DND-41 (cell line): ENCODE data around the gene CIAO3.

Experiments
- ATAC-seq: fragments of 200-7000 bp; cut with Tn5 transposase; 3 replicates; pipeline ENCODE4 v1.9.1; 2021; ENCODE audit warnings: low read depth; ENCODE audit not compliant: insufficient read depth
- DNase-seq: peaks from one replicate; pipeline ENCODE4 v3.0.0-alpha.2; 2020
- H2AFZ ChIP-seq: 2 replicates; pipeline ENCODE4 v1.6.0; 2012; ENCODE audit warnings: low read depth, low read length
- H3K27ac ChIP-seq: 2 replicates; pipeline ENCODE4 v1.5.1; 2012; ENCODE audit warnings: low read length, inconsistent platforms
- H3K27me3 ChIP-seq: fragments of 200-600 bp; sonication (generic); 2 replicates; pipeline ENCODE4 v1.6.0; 2012; ENCODE audit warnings: low read length, mild to moderate bottlenecking, inconsistent platforms; ENCODE audit not compliant: insufficient read depth, poor library complexity
- H3K36me3 ChIP-seq: 2 replicates; pipeline ENCODE4 v1.5.1; 2012; ENCODE audit warnings: low read length, inconsistent platforms; ENCODE audit not compliant: insufficient read depth
- H3K4me1 ChIP-seq: 2 replicates; pipeline ENCODE4 v1.5.1; 2012; ENCODE audit warnings: mild to moderate bottlenecking, low read length; ENCODE audit not compliant: insufficient read depth
- H3K4me2 ChIP-seq: 2 replicates; pipeline ENCODE4 v1.6.0; 2012; ENCODE audit warnings: mild to moderate bottlenecking, moderate library complexity, low read length, inconsistent platforms; ENCODE audit not compliant: insufficient read depth
- H3K4me3 ChIP-seq, 2 experiments: fragments of 200-600 bp in 1 of 2; shearing (Covaris generic) in 1 of 2; 2 replicates each; pipeline ENCODE4 v1.5.1; 2012 to 2016; ENCODE audit warnings: inconsistent platforms in 2 of 2, low read length in 2 of 2, mild to moderate bottlenecking in 2 of 2, low read depth in 1 of 2, moderate library complexity in 1 of 2
- H3K79me2 ChIP-seq: 2 replicates; pipeline ENCODE4 v1.6.0; 2012; ENCODE audit warnings: low read length, inconsistent platforms; ENCODE audit not compliant: insufficient read depth
- H3K9ac ChIP-seq: 2 replicates; pipeline ENCODE4 v1.6.0; 2012; ENCODE audit warnings: low read depth, mild to moderate bottlenecking, inconsistent platforms, low read length, moderate library complexity
- H3K9me3 ChIP-seq: 2 replicates; pipeline ENCODE4 v1.5.1; 2012; ENCODE audit warnings: low read length, moderate library complexity, mild to moderate bottlenecking, inconsistent platforms; ENCODE audit not compliant: insufficient read depth, severe bottlenecking
- H4K20me1 ChIP-seq: 2 replicates; pipeline ENCODE4 v1.6.0; 2012; ENCODE audit warnings: low read length; ENCODE audit not compliant: insufficient read depth
- CTCF ChIP-seq: IDR thresholded peaks from 2 replicates; pipeline ENCODE4 v1.5.1; 2012; ENCODE audit warnings: borderline replicate concordance, low read length, moderate library complexity, mild to moderate bottlenecking; ENCODE audit not compliant: poor library complexity, severe bottlenecking; ENCODE audit errors: extremely low read depth
- EZH2 ChIP-seq: IDR thresholded peaks from 3 replicates; pipeline ENCODE4 v1.6.1; 2012; ENCODE audit warnings: borderline replicate concordance, low read depth, mild to moderate bottlenecking, moderate library complexity, low read length, inconsistent platforms; ENCODE audit not compliant: severe bottlenecking

The CIAO3 gene

DNA sequence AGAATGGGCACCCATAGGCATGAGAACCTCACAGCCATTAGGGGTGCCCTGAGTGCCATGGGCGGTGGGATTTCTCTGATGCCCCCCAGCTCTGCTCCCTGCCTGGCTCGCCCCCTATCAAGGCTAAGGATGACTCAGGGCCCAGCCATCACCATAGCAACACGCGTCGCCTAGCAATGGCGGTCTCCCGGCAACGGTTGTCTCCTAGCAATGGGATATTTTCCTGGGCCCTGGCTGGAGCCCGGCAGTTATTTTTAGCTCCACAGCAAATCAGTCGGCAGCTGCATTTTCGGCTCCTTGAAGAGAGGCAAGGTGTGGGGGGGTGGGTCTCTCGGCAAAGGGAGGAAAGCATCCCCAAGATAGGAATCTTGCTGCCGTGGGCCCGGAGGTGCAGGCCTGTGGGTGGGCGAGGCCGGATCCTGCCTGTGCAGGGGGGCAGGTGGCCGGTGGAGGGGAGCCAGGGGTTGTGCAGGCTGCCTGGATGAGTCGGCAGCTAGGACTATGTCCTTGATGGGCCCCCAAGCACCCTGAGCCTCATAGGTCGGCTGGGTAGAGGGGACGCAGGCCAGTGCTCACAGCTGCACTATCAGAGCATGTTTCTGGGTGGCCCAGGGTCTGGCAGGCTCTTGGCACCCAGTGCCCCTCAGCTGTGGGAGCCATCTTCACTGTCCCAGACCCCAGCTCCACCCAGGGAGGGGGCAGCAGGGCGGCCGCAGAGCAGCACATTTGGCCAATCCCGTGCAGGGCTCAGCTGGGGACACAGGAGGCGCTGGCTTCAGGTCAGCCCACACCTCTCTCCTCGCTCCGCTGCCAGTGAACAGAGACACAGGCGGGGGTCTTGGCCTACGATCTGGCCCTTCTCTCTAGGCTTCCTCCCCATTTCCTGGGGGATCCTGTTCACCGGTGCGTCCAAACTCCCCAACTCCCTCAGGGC is 31.0 kb downstream of the CIAO3 start:
- H3K79me2 ChIP-seq: no peaks in the 10 kb centered on the region
- DNase-seq (no peak), ATAC-seq (no peak)
- H3K4me1 ChIP-seq: peaks cover 13% of the 10 kb centered on the region
- no peak overlapping the region for H2AFZ ChIP-seq
- no peak for TF ChIP-seq EZH2
- TF ChIP-seq CTCF: no peak
- H3K27me3 ChIP-seq: no peaks in the 10 kb centered on the region
- H3K36me3 ChIP-seq: no peaks in the 10 kb centered on the region
- no peak overlapping the region for H3K27ac ChIP-seq
- no peak overlapping the region for H3K4me2 ChIP-seq
- H3K9me3 ChIP-seq: no peaks in the 10 kb centered on the region
- peaks cover 11% of the 10 kb centered on the region for H4K20me1 ChIP-seq
- no peak overlapping the region for H3K4me3 ChIP-seq
- no peak overlapping the region for H3K9ac ChIP-seq

- H3K4me2 ChIP-seq: no peak overlapping the region
- no peak overlapping the region for H3K9ac ChIP-seq
- no peaks in the 10 kb centered on the region for H3K79me2 ChIP-seq
- TF ChIP-seq EZH2: no peak
- peaks cover 5% of the 10 kb centered on the region for H3K4me1 ChIP-seq
- no peak for ATAC-seq
- no peak for DNase-seq
- H3K36me3 ChIP-seq: no peaks in the 10 kb centered on the region
- H2AFZ ChIP-seq: no peak overlapping the region
- no peaks in the 10 kb centered on the region for H3K27me3 ChIP-seq
- no peaks in the 10 kb centered on the region for H3K9me3 ChIP-seq
- no peak overlapping the region for H3K27ac ChIP-seq
- H4K20me1 ChIP-seq: peaks cover 11% of the 10 kb centered on the region
- H3K4me3 ChIP-seq: no peak overlapping the region
Observed at GRCh38 chr16:708959-709358, 31.8 kb downstream of the CIAO3 start.

DNA sequence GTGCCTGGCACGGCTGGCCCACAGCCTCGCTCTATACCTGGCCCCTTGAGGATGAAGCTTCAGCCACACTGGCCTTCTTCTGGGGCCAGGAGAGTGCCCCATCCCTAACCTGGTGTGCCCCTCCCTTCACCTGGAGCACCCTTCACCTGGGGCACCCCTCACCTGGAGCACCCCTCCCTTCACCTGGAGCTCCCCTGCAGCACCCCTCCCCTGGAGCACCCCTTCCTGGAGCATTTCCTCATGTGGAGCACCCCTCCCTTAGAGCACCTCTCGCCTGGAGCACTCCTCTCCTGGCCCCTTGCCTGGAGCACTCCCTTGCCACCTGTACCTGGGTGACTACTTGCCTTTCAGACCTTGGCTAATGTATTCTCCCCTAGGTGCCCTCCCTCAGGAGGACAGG is 32.8 kb downstream of the CIAO3 start:
- TF ChIP-seq CTCF: no peak
- TF ChIP-seq EZH2: no peak
- peaks cover 11% of the 10 kb centered on the region for H4K20me1 ChIP-seq
- no peak for DNase-seq
- no peak overlapping the region for H2AFZ ChIP-seq
- no peaks in the 10 kb centered on the region for H3K9me3 ChIP-seq
- no peaks in the 10 kb centered on the region for H3K27me3 ChIP-seq
- H3K9ac ChIP-seq: no peak overlapping the region
- no peak overlapping the region for H3K4me3 ChIP-seq
- ATAC-seq: no peak
- no peaks in the 10 kb centered on the region for H3K79me2 ChIP-seq
- H3K27ac ChIP-seq: no peak overlapping the region
- H3K4me1 ChIP-seq: peaks cover 4% of the 10 kb centered on the region; the same call in 1 of the 2 replicates
- H3K4me2 ChIP-seq: no peak overlapping the region
- no peaks in the 10 kb centered on the region for H3K36me3 ChIP-seq

DNA sequence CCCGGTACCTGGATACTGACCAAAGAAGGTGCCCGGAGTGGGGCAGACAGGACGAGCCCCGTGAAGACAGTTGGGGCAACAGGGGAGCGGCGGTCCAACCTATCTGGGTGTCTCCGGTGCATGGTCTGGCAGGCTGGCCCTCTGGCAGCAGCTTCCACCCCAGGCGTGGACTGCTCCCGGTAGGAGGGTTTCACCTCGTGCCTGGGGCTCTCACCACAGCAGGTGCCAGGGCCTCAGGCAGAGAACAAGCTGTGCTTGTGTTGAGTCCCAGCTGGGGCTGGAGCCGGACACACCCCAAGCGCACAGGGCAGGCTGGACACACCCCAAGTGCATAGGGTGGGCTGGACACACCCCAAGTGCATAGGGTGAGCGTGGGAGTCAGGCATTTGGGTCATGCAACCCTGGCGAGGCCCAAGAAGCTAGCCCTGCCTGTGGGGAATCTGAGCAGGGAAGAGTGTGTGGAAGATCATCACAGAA is 33.7 kb downstream of the CIAO3 start:
- H3K36me3 ChIP-seq: no peaks in the 10 kb centered on the region
- peaks cover 11% of the 10 kb centered on the region for H4K20me1 ChIP-seq
- no peak overlapping the region for H2AFZ ChIP-seq
- peaks cover 4% of the 10 kb centered on the region; the same call in 1 of the 2 replicates for H3K4me1 ChIP-seq
- no peak overlapping the region for H3K4me2 ChIP-seq
- ATAC-seq (no peak), DNase-seq (no peak)
- H3K9me3 ChIP-seq: no peaks in the 10 kb centered on the region
- TF ChIP-seq CTCF (no peak), EZH2 (no peak)
- H3K9ac ChIP-seq: no peak overlapping the region
- H3K27ac ChIP-seq: no peak overlapping the region
- H3K79me2 ChIP-seq: no peaks in the 10 kb centered on the region
- no peak overlapping the region for H3K4me3 ChIP-seq
- H3K27me3 ChIP-seq: no peaks in the 10 kb centered on the region
